Caki2 (cell line): ENCODE measurements around the gene TOR1AIP1. TPM values are rescaled to one million over a fixed set of nuclear protein-coding genes. Genes with fewer than 3 reads are reported as not detected.

ENCODE experiments used
- DNase-seq: peaks from one replicate; pipeline ENCODE4 v3.0.0-alpha.2; 2015; ENCODE audit warnings: low read depth
- in situ Hi-C: cut with HindIII; loops from 2 replicates; pipeline ENCODE4 v1.10.0; 2016; ENCODE audit warnings: low sequenced_read_pairs, low pct_unique_long_range_greater_than_20kb, mixed read lengths
- total RNA-seq: library from RNA; depleted of rRNA; stranded (reverse); fragments of >200 nt; shearing (Covaris generic); gene quantifications from 2 replicates; pipeline ENCODE4 v1.2.3, GENCODE V29; 2014; ENCODE audit warnings: low replicate concordance; rRNA removed

TOR1AIP1 gene
- total RNA-seq, 1 experiment from 2014 or later = 17.7 TPM

GRCh38 chr1:179966551-179966950 lies 84.5 kb downstream of the TOR1AIP1 start:
- no peak for DNase-seq
- in situ Hi-C loops = no loop called here

- in situ Hi-C loops = no loop called here
- DNase-seq = no peak
Measured at GRCh38 chr1:179968284-179968993, 86.4 kb downstream of the TOR1AIP1 start.

GRCh38 chr1:179968994-179969919 lies 87.2 kb downstream of the TOR1AIP1 start:
- in situ Hi-C loops = no loop called here

More at GRCh38 chr1:179968994-179969919, 87.2 kb downstream of the TOR1AIP1 start:
- DNase-seq = no peak

Other genes starting within 250 kb of the TOR1AIP1 start
- not detected in 2 replicates for gene FAM163A, start 139.0 kb upstream of the TOR1AIP1 start, total RNA-seq
- gene TOR1AIP2, start 4.5 kb upstream of the TOR1AIP1 start, total RNA-seq = 24.1 and 29.1 TPM in 2 replicates
- gene CEP350, start 72.5 kb downstream of the TOR1AIP1 start, total RNA-seq = 10.3 and 32.7 TPM in 2 replicates